K562 (cell line): ENCODE results near the gene TADA1. TPM values are rescaled to one million over a fixed set of nuclear protein-coding genes. Genes with fewer than 3 reads are reported as not detected.
A peak's percentile ranks its signal among the peaks of the same experiment; 100 is the strongest.

Source experiments
- ATAC-seq: fragments of 200-7000 bp; cut with Tn5 transposase; 3 replicates; pipeline ENCODE4 v1.9.1; 2020; ENCODE audit warnings: moderate library complexity
- Bru-seq: library from RNA; stranded (reverse); fragments of 400-500 nt; gene quantifications from one replicate; lab custom pipeline; 2021; lab: Mats Ljungman, UMichigan
- BruChase-seq, 2 experiments: library from RNA; stranded (reverse); fragments of 400-500 nt; gene quantifications; one replicate each; lab custom pipeline; 2021; lab: Mats Ljungman, UMichigan
- BruUV-seq: library from RNA; stranded (reverse); fragments of 400-500 nt; replicated peaks from 2 replicates; lab custom pipeline; 2021; lab: Mats Ljungman, UMichigan
- CTCF ChIA-PET: fragments of 300-600 bp; formaldehyde crosslinking; extraction: SDS; loops from one replicate; lab custom pipeline; 2021; ENCODE audit warnings: low intra/inter-chr PET ratio; lab: Yijun Ruan, JAX
- POLR2A ChIA-PET: fragments of 300-600, 350-650 bp; sonication (Branson Sonifier 250); formaldehyde crosslinking; extraction: SDS; loops from one replicate; lab custom pipeline; 2021; ENCODE audit warnings: antibody characterized with exemption, inconsistent platforms; lab: Yijun Ruan, JAX
- DNase-seq, 4 experiments: peaks; one replicate each; pipeline versions ENCODE4 v3.0.0 to v3.0.0-alpha.2; 2011 to 2018; ENCODE audit warnings: low spot score in 3 of 4, mixed read lengths in 3 of 4; ENCODE audit errors: extremely low read depth in 1 of 4
- FAIRE-seq: peaks from 2 replicates; lab custom pipeline; 2011; peaks lifted over from hg19 to GRCh38; lab: Jason Lieb, UNC
- H2AFZ ChIP-seq: 2 replicates; pipeline ENCODE4 v1.6.0; 2011; ENCODE audit warnings: low read depth, low read length, control low read depth, inconsistent platforms
- H3K27ac ChIP-seq: fragments of 200-600 bp; 3 replicates; pipeline ENCODE4 v1.8.0; 2011; ENCODE audit warnings: low read depth, mild to moderate bottlenecking, control low read depth, inconsistent platforms, low read length, moderate library complexity, mixed read lengths; ENCODE audit errors: extremely low read depth
- H3K27me3 ChIP-seq, 2 experiments: fragments of 300-600 bp in 1 of 2; 2 replicates in 1 of 2; 3 replicates in 1 of 2; pipeline versions ENCODE4 v1.6.0 to v1.8.0; 2011; ENCODE audit warnings: inconsistent platforms in 2 of 2, low read length in 2 of 2, mild to moderate bottlenecking in 1 of 2, mixed read lengths in 1 of 2, moderate library complexity in 1 of 2; ENCODE audit not compliant: control insufficient read depth in 2 of 2, insufficient read depth in 2 of 2
- H3K36me3 ChIP-seq: fragments of 300-600 bp; 3 replicates; pipeline ENCODE4 v1.8.0; 2011; ENCODE audit warnings: mild to moderate bottlenecking, low read length, inconsistent platforms; ENCODE audit not compliant: control insufficient read depth, insufficient read depth
- H3K4me1 ChIP-seq, 2 experiments: fragments of 200-600 bp in 1 of 2; replicated peaks in 1 of 2; 2 replicates in 1 of 2; 3 replicates in 1 of 2; pipeline versions ENCODE4 v1.5.1 to v1.8.0; 2011; ENCODE audit warnings: inconsistent platforms in 2 of 2, low read length in 2 of 2, mild to moderate bottlenecking in 1 of 2, mixed read lengths in 1 of 2, moderate library complexity in 1 of 2; ENCODE audit not compliant: control insufficient read depth in 2 of 2, insufficient read depth in 2 of 2
- H3K4me2 ChIP-seq: 2 replicates; pipeline ENCODE4 v1.6.1; 2011; ENCODE audit warnings: low read length, control low read depth, inconsistent platforms, mixed read lengths; ENCODE audit not compliant: insufficient read depth
- H3K4me3 ChIP-seq: fragments of 200-600 bp; sonication (generic), shearing (Covaris generic); 2 replicates; pipeline ENCODE4 v1.5.1; 2016; ENCODE audit warnings: control low read depth, inconsistent platforms
- H3K79me2 ChIP-seq: fragments of 200-600 bp; 3 replicates; pipeline ENCODE4 v1.8.0; 2011; ENCODE audit warnings: low read length, inconsistent platforms; ENCODE audit not compliant: control insufficient read depth, insufficient read depth
- H3K9ac ChIP-seq, 2 experiments: 2 replicates each; pipeline versions ENCODE4 v1.6.0 to v1.6.1; 2011; ENCODE audit warnings: low read depth in 2 of 2, low read length in 2 of 2, control low read depth in 1 of 2, inconsistent platforms in 1 of 2, mild to moderate bottlenecking in 1 of 2, mixed read lengths in 1 of 2; ENCODE audit not compliant: insufficient read depth in 1 of 2
- H3K9me1 ChIP-seq: one replicate; pipeline ENCODE4 v1.6.0; 2011; ENCODE audit warnings: inconsistent platforms, mild to moderate bottlenecking, low read length, moderate library complexity; ENCODE audit not compliant: control insufficient read depth, insufficient read depth
- H3K9me3 ChIP-seq: replicated peaks from 2 replicates; pipeline ENCODE4 v1.5.1; 2011; ENCODE audit warnings: low read depth, low read length, inconsistent platforms; ENCODE audit not compliant: control insufficient read depth, insufficient read depth
- H4K20me1 ChIP-seq: replicated peaks from 2 replicates; pipeline ENCODE4 v1.6.1; 2011; ENCODE audit warnings: low read length, inconsistent platforms, mixed read lengths; ENCODE audit not compliant: control insufficient read depth, insufficient read depth
- CBFA2T3 ChIP-seq: fragments of 450-650 bp; IDR thresholded peaks from 2 replicates; pipeline ENCODE4 v1.6.1; 2017
- CREB3L1 ChIP-seq: fragments of 450-650 bp; IDR thresholded peaks from 2 replicates; pipeline ENCODE4 v1.6.1; 2014; ENCODE audit warnings: low read depth, mild to moderate bottlenecking, moderate library complexity, borderline replicate concordance
- PHF8 ChIP-seq: fragments of 200-600 bp; sonication (generic); IDR thresholded peaks from 2 replicates; pipeline ENCODE4 v1.6.1; 2012; ENCODE audit warnings: mixed run types, mild to moderate bottlenecking, inconsistent platforms, low read length, moderate library complexity, borderline replicate concordance
- PTTG1 ChIP-seq: fragments of 450-650 bp; IDR thresholded peaks from 2 replicates; pipeline ENCODE4 v1.6.1; 2016; ENCODE audit warnings: low read depth, mild to moderate bottlenecking, missing genetic modification characterization, missing compliant biosample characterization
- SAFB2 ChIP-seq: fragments of 200-400 bp; formaldehyde crosslinking; IDR thresholded peaks from 2 replicates; pipeline ENCODE4 v1.6.1; 2018; ENCODE audit warnings: borderline replicate concordance, low read length, low read depth, moderate library complexity; ENCODE audit not compliant: severe bottlenecking
- SMAD1 ChIP-seq: fragments of 150-350 bp; IDR thresholded peaks from 2 replicates; pipeline ENCODE4 v1.6.1; 2014; ENCODE audit warnings: low read length, low read depth; ENCODE audit not compliant: partially characterized antibody
- TOE1 ChIP-seq, 2 experiments: fragments of 450-650 bp in 1 of 2; sonication (generic) in 1 of 2; formaldehyde crosslinking in 1 of 2; IDR thresholded peaks; 2 replicates each; pipeline versions ENCODE4 v1.7.1 to v1.8.0; 2016 to 2022; ENCODE audit warnings: borderline replicate concordance in 2 of 2, mild to moderate bottlenecking in 2 of 2, antibody characterized with exemption in 1 of 2, inconsistent platforms in 1 of 2, low read depth in 1 of 2, missing genetic modification reagents in 1 of 2, moderate library complexity in 1 of 2
- ZC3H11A ChIP-seq: IDR thresholded peaks from 2 replicates; pipeline ENCODE4 v1.6.1; 2012; ENCODE audit warnings: low read depth, low read length, improper control_type of control experiment
- WGBS: fragments of 100-300 bp; shearing (Covaris generic); methylation state at CpG from one replicate; pipeline ENCODE4 v1.1.6; 2016; ENCODE audit warnings: low coverage, mixed read lengths; ENCODE audit not compliant: insufficient coverage; ENCODE audit errors: missing lambda C conversion rate; 5-methylcytosine and 5-hydroxymethylcytosine counted together
- in situ Hi-C: fragments of 300-500 bp; cut with MboI; formaldehyde crosslinking; loops from 4 replicates; pipeline ENCODE4 v1.15.0; 2018; ENCODE audit warnings: inconsistent platforms, mixed read lengths
- intact Hi-C: fragments of 100-400 bp; cut with micrococcal nuclease; formaldehyde crosslinking; loops from 2 replicates; pipeline ENCODE4 v1.14.2; 2022
- long read RNA-seq, 3 experiments: library from polyadenylated mRNA in 2 of 3; library from RNA in 1 of 3; unstranded in 2 of 3; stranded (forward) in 1 of 3; transcript quantifications; one replicate each; pipeline ENCODE4 v2.0.0, GENCODE V29; 2019 to 2022
- polyA minus RNA-seq, 3 experiments: library from RNA; depleted of rRNA, polyadenylated mRNA; stranded (reverse); fragments of >200 nt; gene quantifications; 2 replicates each; pipeline ENCODE4 v1.2.3, GENCODE V29; 2011
- polyA plus RNA-seq, 8 experiments: library from polyadenylated mRNA; depleted of rRNA in 4 of 8; stranded (reverse) in 5 of 8; unstranded in 3 of 8; fragments of >200 nt; fragmentation: Nextera tagmentation in 2 of 8; fragmentation: Illumina TruSeq in 1 of 8; extraction: Ambion mirVana in 2 of 8; extraction: Trizol in 1 of 8; gene quantifications; 2 replicates each; pipeline versions ENCODE4 v1.2.1 to v1.2.3, GENCODE V29; 2011 to 2014; ENCODE audit warnings: inconsistent platforms in 1 of 8, missing spikeins in 1 of 8
- total RNA-seq, 7 experiments: library from RNA; depleted of rRNA in 6 of 7; stranded (reverse); fragments of >200 nt in 6 of 7; fragmentation: Illumina TruSeq in 2 of 7; extraction: Trizol in 2 of 7; gene quantifications; 2 replicates each; pipeline versions ENCODE4 v1.2.1 to v1.2.3, GENCODE V29; 2011 to 2021; ENCODE audit warnings: low replicate concordance in 1 of 7
- TF ChIP-seq, protein P1 (sequence below): sonication (generic); formaldehyde crosslinking; IDR thresholded peaks from 2 replicates; pipeline ENCODE4 v1.8.1; 2022; ENCODE audit warnings: missing genetic modification reagents

TADA1 gene, protein sequence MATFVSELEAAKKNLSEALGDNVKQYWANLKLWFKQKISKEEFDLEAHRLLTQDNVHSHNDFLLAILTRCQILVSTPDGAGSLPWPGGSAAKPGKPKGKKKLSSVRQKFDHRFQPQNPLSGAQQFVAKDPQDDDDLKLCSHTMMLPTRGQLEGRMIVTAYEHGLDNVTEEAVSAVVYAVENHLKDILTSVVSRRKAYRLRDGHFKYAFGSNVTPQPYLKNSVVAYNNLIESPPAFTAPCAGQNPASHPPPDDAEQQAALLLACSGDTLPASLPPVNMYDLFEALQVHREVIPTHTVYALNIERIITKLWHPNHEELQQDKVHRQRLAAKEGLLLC
- total RNA-seq (2011; cell fraction: chromatin; rRNA removed; ENCODE audit: low replicate concordance), result 14.9 and 32.5 TPM in 2 replicates
- total RNA-seq (2011; cell fraction: nucleolus; rRNA removed), result 8.2 and 11.6 TPM in 2 replicates
- 17.5 and 30.8 TPM in 2 replicates for total RNA-seq (2011; cell fraction: nucleoplasm; rRNA removed)
- total RNA-seq (2014; rRNA removed) (15.9 and 18.8 TPM in 2 replicates), total RNA-seq (2014; rRNA removed; fragmentation: Illumina TruSeq; extraction: Trizol) (28.7 and 32.5 TPM in 2 replicates), total RNA-seq (2015; rRNA removed; fragmentation: Illumina TruSeq; extraction: Trizol) (27.3 and 27.7 TPM in 2 replicates), total RNA-seq (2021) (20.5 and 21.2 TPM in 2 replicates), polyA plus RNA-seq (2011; rRNA removed) (42.9 and 43.1 TPM in 2 replicates), polyA plus RNA-seq (2014; fragmentation: Illumina TruSeq; extraction: Trizol) (28.4 and 35.2 TPM in 2 replicates), polyA plus RNA-seq (2014; fragmentation: Nextera tagmentation; extraction: Ambion mirVana) (10 to 100 TPM; 62.6 to 76.5 TPM), polyA plus RNA-seq (2014; rRNA removed) (18.6 and 24.1 TPM in 2 replicates), polyA minus RNA-seq (2011; rRNA and poly(A)+ RNA removed) (39.7 and 45.5 TPM in 2 replicates), Bru-seq, nascent RNA (percentile 93 among the genes with signal in this experiment), BruChase-seq, experiment 1, labeled RNA remaining after a 2-hour chase (percentile 95 among the genes with signal in this experiment), BruChase-seq, experiment 2, labeled RNA remaining after a 6-hour chase (percentile 95 among the genes with signal in this experiment)
- 17.2 and 32.7 TPM in 2 replicates for polyA plus RNA-seq (2011; cell fraction: cytosol; rRNA removed)
- 27.0 and 37.4 TPM in 2 replicates for polyA plus RNA-seq (2011; cell fraction: nucleus; rRNA removed)
- 13.6 and 22.2 TPM in 2 replicates for polyA plus RNA-seq (2012)
- polyA minus RNA-seq (2011; cell fraction: cytosol; rRNA and poly(A)+ RNA removed), result 15.5 and 15.6 TPM in 2 replicates
- polyA minus RNA-seq (2011; cell fraction: nucleus; rRNA and poly(A)+ RNA removed), result 7.5 and 16.2 TPM in 2 replicates
- long read RNA-seq, experiment 1, transcript TADA1-201 (8 exons, 2,159 nt), result major isoform, 117 of 132 reads
- long read RNA-seq, experiment 1, partial matches to known transcripts, result 4 of 132 reads
- long read RNA-seq, experiment 1, other reads (novel, unspliced or antisense), result 10 of 132 reads
- long read RNA-seq, experiment 2, transcript TADA1-201 (8 exons, 2,159 nt), result major isoform, 6 of 16 reads
- long read RNA-seq, experiment 2, partial matches to known transcripts, result 1 of 16 reads
- long read RNA-seq, experiment 2, other reads (novel, unspliced or antisense), result 8 of 16 reads
- long read RNA-seq, experiment 3, transcript TADA1-201 (8 exons, 2,159 nt), result major isoform, 34 of 40 reads
- long read RNA-seq, experiment 3, partial matches to known transcripts, result 4 of 40 reads
- long read RNA-seq, experiment 3, other reads (novel, unspliced or antisense), result 2 of 40 reads

GRCh38 chr1:166875734-166876539 is at the start of gene TADA1:
TADA1 (minus strand) TSS chr1:166876264; CDS start chr1:166876233, 31 bp downstream.
- BruUV-seq, result no TSS peak
- intact Hi-C loops (loop anchor here (2.0 kb wide), 1 partner anchor 35 kb away; no protein-coding TSS in a partner anchor), in situ Hi-C loops (no loop called here)
- peak within 1 kb of the TSS; percentile 83 for H3K27ac ChIP-seq
- H2AFZ ChIP-seq, result peak within 1 kb of the TSS; percentile 100
- ChIA-PET CTCF (interaction anchor here (0.6 kb wide), 1 partner anchor 294 kb away, joined by 3 read pairs; no protein-coding TSS in a partner anchor), POLR2A (interaction anchor here (0.6 to 1.8 kb wide), 15 partner anchors 8 to 354 kb away, joined by 3 to 9 read pairs (median 4); partner anchors contain the start of gene POGK)
- H3K79me2 ChIP-seq, result peaks cover 50% of the 10 kb centered on the region
- DNase-seq (peak; percentile 96 to 100 (median 96)), ATAC-seq (peak; percentile 95), FAIRE-seq (peak; percentile 95)
- H3K4me2 ChIP-seq, result peak within 1 kb of the TSS; percentile 89
- H3K4me1 ChIP-seq, result peaks cover 15 to 19% of the 10 kb centered on the region in 2 experiments; a peak in 4 of 5 replicates
- no peaks in the 10 kb centered on the region for H3K9me1 ChIP-seq
- WGBS, result under 1% methylated on average over 71 of the region's 84 CpGs
- peak within 1 kb of the TSS; percentile 68 for H3K4me3 ChIP-seq
- H3K27me3 ChIP-seq, result no peaks in the 10 kb centered on the region
- H3K9ac ChIP-seq, result peak within 1 kb of the TSS; percentile 82 to 97
- 0 out of 2 replicates have a peak, but pooled peaks cover 13% of the 10 kb centered on the region for H4K20me1 ChIP-seq
- 0 out of 2 replicates have a peak, but pooled peaks cover 2% of the 10 kb centered on the region for H3K9me3 ChIP-seq
- peaks cover 22% of the 10 kb centered on the region; the same call in 1 of the 3 replicates for H3K36me3 ChIP-seq
- TF ChIP-seq SMAD1 (no peak), CREB3L1 (peak; percentile 85), SAFB2 (no peak), PTTG1 (no peak), TOE1 (IDR thresholded peaks at IDR 0.05; ENCODE audit: borderline replicate concordance) (peak; percentile 100), TOE1 (CRISPR knock-in tag; IDR thresholded peaks at IDR 0.05; ENCODE audit: borderline replicate concordance, low read depth) (peak; percentile 80; the same call in 1 of the 2 replicates), CBFA2T3 (no peak), PHF8 (peak; percentile 90; the same call in 1 of the 2 replicates), ZC3H11A (no peak)
- TF ChIP-seq, protein P1, sequence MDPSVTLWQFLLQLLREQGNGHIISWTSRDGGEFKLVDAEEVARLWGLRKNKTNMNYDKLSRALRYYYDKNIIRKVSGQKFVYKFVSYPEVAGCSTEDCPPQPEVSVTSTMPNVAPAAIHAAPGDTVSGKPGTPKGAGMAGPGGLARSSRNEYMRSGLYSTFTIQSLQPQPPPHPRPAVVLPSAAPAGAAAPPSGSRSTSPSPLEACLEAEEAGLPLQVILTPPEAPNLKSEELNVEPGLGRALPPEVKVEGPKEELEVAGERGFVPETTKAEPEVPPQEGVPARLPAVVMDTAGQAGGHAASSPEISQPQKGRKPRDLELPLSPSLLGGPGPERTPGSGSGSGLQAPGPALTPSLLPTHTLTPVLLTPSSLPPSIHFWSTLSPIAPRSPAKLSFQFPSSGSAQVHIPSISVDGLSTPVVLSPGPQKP, result no peak
